ENCODE measurements around the gene ABCC3. TPM values are rescaled to one million over a fixed set of nuclear protein-coding genes. Genes with fewer than 3 reads are reported as not detected.

Gene ABCC3
- total RNA-seq, 1 experiment from 2014 or later: 66.2 TPM

DNA sequence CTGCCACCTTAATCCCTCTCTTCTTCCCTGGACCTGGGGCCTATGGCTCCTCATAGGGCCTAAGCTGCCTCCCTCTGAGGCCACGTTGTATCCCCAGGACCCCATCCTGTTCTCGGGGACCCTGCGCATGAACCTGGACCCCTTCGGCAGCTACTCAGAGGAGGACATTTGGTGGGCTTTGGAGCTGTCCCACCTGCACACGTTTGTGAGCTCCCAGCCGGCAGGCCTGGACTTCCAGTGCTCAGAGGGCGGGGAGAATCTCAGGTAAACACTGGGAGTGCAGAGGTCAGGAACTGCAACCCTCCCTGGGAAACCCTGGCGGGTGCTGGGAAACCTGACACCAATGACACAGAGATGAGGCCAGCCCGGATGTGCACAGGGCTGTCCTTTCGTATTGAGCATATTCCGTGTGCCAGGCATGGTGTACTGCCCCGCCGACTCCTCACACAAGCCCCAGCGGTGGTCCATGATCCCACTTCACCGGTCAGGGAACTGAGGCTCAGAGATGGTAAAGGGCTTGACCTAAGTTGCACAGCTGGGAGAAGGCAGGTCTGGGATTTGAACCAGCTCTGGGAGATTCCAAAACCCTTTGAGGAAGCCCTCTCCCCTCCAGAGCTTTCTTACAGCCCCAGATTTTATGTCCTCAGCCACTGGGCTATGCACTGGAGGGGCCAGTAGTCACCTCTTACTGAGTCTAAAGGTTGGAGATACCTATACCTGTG, 50.1 kb downstream of the ABCC3 start (continued):
- TF ChIP-seq, protein P1, sequence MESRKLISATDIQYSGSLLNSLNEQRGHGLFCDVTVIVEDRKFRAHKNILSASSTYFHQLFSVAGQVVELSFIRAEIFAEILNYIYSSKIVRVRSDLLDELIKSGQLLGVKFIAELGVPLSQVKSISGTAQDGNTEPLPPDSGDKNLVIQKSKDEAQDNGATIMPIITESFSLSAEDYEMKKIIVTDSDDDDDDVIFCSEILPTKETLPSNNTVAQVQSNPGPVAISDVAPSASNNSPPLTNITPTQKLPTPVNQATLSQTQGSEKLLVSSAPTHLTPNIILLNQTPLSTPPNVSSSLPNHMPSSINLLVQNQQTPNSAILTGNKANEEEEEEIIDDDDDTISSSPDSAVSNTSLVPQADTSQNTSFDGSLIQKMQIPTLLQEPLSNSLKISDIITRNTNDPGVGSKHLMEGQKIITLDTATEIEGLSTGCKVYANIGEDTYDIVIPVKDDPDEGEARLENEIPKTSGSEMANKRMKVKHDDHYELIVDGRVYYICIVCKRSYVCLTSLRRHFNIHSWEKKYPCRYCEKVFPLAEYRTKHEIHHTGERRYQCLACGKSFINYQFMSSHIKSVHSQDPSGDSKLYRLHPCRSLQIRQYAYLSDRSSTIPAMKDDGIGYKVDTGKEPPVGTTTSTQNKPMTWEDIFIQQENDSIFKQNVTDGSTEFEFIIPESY (IDR thresholded peaks at IDR 0.05; ENCODE audit: extremely low read depth, insufficient replicate concordance, low read length): peak; percentile 32

DNA sequence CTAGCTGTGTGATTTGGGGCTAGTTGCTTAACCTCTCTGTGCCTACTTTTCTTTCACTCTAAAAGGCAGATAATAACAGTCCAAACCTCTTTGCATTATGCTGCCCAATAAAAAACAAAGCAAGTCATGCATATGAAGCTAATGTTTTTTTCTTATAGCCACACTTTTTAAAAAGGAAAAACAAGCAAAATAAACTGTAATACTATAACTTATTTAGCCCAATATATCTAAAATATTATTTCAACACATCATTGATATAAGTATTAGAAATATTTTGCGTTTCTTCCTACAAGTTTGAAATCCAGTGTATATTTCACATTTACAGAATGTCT, 50.6 kb downstream of the ABCC3 start:
- Histone ChIP-seq H3K9me3 (ENCODE audit: control insufficient read depth in 1 of 2, insufficient read depth in 1 of 2, low read depth in 1 of 2, low read length in 2 of 2) (no peaks in the 10 kb centered on the region), H3K9me2 (ENCODE audit: insufficient read depth) (no peaks in the 10 kb centered on the region), H3K9ac (ENCODE audit: low read length) (peak overlapping the region; percentile 71), H3K79me2 (ENCODE audit: insufficient read depth, low read length) (no peaks in the 10 kb centered on the region), H3K4me2 (ENCODE audit: low read length) (peak overlapping the region; percentile 79), H3K27ac (ENCODE audit: low read depth, low read length) (peak overlapping the region; percentile 97), H3K4me3 (replicated peaks in 1 of 2; ENCODE audit: low read depth in 1 of 2, low read length in 2 of 2) (peak overlapping the region; percentile 18 to 48), H3K4me1 (ENCODE audit: control insufficient read depth in 1 of 2, insufficient read depth in 2 of 2, low read length in 2 of 2) (peaks cover 84 to 98% of the 10 kb centered on the region in 2 experiments), H2AFZ (ENCODE audit: low read depth, low read length, poor library complexity, severe bottlenecking) (no peak overlapping the region), H3K36me3 (ENCODE audit: control insufficient read depth in 1 of 2, insufficient read depth in 2 of 2, low read length in 2 of 2) (no peaks in the 10 kb centered on the region), H3K27me3 (ENCODE audit: insufficient read depth, low read length) (no peaks in the 10 kb centered on the region), H4K20me1 (ENCODE audit: insufficient read depth) (no peaks in the 10 kb centered on the region)
- POLR2A ChIA-PET: interaction anchor here (0.6 to 4.9 kb wide), 10 partner anchors 8 to 1019 kb away, joined by 3 to 36 read pairs (median 6); no protein-coding TSS in a partner anchor
- DNase-seq (ENCODE audit: low read depth, low spot score) (no peak), ATAC-seq (no peak)
- BruUV-seq (replicated peaks): no TSS peak
- RAD21 ChIA-PET (ENCODE audit: low non-redundant PET in 1 of 2, low total read pairs in 2 of 2, uncharacterized antibody in 2 of 2, unreplicated experiment in 2 of 2): interaction anchor here (0.8 to 1.7 kb wide), 3 partner anchors 46 to 55 kb away, joined by 3 to 5 read pairs (median 3); no protein-coding TSS in a partner anchor
- CTCF ChIA-PET: interaction anchor here (0.9 to 2.3 kb wide), 8 partner anchors 10 to 485 kb away, joined by 3 to 11 read pairs (median 6); no protein-coding TSS in a partner anchor
- TF ChIP-seq CEBPB (IDR thresholded peaks at IDR 0.05; ENCODE audit: low read depth) (no peak), EZH2 (IDR thresholded peaks at IDR 0.05) (no peak), CBX3 (IDR thresholded peaks at IDR 0.05; ENCODE audit: low read depth) (no peak), FOSL1 (IDR thresholded peaks at IDR 0.05; ENCODE audit: low read depth) (no peak), SRF (IDR thresholded peaks at IDR 0.05; ENCODE audit: low read depth) (no peak), YY1 (IDR thresholded peaks at IDR 0.05; ENCODE audit: extremely low read depth, insufficient replicate concordance, low read depth, low read length) (no peak), TCF7L2 (IDR thresholded peaks at IDR 0.05; ENCODE audit: borderline replicate concordance, extremely low read depth, insufficient read depth, insufficient read length) (no peak), RAD21 (IDR thresholded peaks at IDR 0.05; ENCODE audit: low read depth) (no peak), POLR2A (IDR thresholded peaks at IDR 0.05; ENCODE audit: borderline replicate concordance, extremely low read depth, insufficient read depth, insufficient read length) (no peak)
- TF ChIP-seq, protein P2, sequence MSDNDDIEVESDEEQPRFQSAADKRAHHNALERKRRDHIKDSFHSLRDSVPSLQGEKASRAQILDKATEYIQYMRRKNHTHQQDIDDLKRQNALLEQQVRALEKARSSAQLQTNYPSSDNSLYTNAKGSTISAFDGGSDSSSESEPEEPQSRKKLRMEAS (IDR thresholded peaks at IDR 0.05): no peak; the same call in 1 of the 2 replicates
- TF ChIP-seq, protein P3, sequence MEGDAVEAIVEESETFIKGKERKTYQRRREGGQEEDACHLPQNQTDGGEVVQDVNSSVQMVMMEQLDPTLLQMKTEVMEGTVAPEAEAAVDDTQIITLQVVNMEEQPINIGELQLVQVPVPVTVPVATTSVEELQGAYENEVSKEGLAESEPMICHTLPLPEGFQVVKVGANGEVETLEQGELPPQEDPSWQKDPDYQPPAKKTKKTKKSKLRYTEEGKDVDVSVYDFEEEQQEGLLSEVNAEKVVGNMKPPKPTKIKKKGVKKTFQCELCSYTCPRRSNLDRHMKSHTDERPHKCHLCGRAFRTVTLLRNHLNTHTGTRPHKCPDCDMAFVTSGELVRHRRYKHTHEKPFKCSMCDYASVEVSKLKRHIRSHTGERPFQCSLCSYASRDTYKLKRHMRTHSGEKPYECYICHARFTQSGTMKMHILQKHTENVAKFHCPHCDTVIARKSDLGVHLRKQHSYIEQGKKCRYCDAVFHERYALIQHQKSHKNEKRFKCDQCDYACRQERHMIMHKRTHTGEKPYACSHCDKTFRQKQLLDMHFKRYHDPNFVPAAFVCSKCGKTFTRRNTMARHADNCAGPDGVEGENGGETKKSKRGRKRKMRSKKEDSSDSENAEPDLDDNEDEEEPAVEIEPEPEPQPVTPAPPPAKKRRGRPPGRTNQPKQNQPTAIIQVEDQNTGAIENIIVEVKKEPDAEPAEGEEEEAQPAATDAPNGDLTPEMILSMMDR (IDR thresholded peaks at IDR 0.05 in 2 of 3, conservative IDR thresholded peaks at IDR 0.05 in 1 of 3; ENCODE audit: borderline replicate concordance in 1 of 3, insufficient read depth in 1 of 3, low read depth in 2 of 3, low read length in 2 of 3): no peak
- TF ChIP-seq, protein P4, sequence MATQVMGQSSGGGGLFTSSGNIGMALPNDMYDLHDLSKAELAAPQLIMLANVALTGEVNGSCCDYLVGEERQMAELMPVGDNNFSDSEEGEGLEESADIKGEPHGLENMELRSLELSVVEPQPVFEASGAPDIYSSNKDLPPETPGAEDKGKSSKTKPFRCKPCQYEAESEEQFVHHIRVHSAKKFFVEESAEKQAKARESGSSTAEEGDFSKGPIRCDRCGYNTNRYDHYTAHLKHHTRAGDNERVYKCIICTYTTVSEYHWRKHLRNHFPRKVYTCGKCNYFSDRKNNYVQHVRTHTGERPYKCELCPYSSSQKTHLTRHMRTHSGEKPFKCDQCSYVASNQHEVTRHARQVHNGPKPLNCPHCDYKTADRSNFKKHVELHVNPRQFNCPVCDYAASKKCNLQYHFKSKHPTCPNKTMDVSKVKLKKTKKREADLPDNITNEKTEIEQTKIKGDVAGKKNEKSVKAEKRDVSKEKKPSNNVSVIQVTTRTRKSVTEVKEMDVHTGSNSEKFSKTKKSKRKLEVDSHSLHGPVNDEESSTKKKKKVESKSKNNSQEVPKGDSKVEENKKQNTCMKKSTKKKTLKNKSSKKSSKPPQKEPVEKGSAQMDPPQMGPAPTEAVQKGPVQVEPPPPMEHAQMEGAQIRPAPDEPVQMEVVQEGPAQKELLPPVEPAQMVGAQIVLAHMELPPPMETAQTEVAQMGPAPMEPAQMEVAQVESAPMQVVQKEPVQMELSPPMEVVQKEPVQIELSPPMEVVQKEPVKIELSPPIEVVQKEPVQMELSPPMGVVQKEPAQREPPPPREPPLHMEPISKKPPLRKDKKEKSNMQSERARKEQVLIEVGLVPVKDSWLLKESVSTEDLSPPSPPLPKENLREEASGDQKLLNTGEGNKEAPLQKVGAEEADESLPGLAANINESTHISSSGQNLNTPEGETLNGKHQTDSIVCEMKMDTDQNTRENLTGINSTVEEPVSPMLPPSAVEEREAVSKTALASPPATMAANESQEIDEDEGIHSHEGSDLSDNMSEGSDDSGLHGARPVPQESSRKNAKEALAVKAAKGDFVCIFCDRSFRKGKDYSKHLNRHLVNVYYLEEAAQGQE (IDR thresholded peaks at IDR 0.05; ENCODE audit: low read depth): no peak
- intact Hi-C loops (cut with micrococcal nuclease): no loop called here
